Measurements from ENCODE around the gene WHRN. TPM values are rescaled to one million over a fixed set of nuclear protein-coding genes. Genes with fewer than 3 reads are reported as not detected.

Gene WHRN
- total RNA-seq, 2 experiments from 2014 or later, result 1.9 to 2.1 TPM

DNA sequence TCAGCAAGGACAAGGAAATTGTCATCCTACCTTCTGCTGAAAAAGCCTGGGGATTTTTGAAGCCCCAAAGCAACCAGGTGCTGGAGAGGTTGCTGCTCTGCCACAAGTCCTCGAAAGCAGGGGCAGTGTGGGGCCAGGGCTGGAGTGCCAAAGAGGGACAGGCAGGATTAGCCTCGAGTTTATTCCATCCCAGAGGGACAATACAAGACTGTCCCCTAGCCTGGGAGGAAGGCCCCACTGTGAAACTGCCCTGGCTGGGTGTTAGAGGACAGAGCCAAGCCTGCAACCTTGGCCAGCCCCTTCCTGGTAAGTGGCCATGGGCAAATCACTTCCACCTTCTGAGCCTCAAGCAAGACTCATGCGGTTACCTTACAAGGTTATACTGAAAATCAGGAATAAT lies 55.1 kb downstream of the WHRN start:
- peaks cover 4% of the 10 kb centered on the region for H3K36me3 Mint-ChIP-seq (ENCODE audit: low read depth)
- no peak overlapping the region for H3K4me3 Mint-ChIP-seq
- H3K27me3 Mint-ChIP-seq (ENCODE audit: low read depth), result no peaks in the 10 kb centered on the region
- no peak for DNase-seq
- H3K27ac Mint-ChIP-seq, result no peak overlapping the region
- H3K9me3 Mint-ChIP-seq, result no peaks in the 10 kb centered on the region
- peaks cover 23% of the 10 kb centered on the region for H3K4me1 Mint-ChIP-seq (ENCODE audit: low read depth)
- intact Hi-C loops (cut with micrococcal nuclease), result no loop called here
- CTCF ChIA-PET, result interaction anchor here (0.9 to 2.2 kb wide), 4 partner anchors 14 to 203 kb away, joined by 3 to 8 read pairs (median 6); no protein-coding TSS in a partner anchor

DNA sequence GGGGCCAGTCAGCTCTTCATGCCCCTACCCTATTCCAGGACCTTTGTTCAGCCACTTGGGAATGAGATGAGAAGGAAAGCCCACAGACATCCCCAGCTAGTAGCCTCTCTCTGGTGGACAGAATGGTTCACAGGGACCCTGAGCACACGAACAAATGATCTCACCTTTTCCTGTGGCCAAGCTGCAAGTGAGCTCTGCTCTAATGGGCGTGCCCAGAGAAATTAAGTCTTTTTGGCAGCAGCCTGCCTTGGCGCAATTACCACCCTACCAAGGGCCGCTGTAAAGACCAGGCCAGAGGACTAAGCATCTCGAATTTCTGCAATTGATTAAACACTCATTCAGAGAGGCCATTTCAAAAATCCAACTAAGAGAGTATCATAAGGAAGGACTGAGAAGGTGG lies 56.0 kb downstream of the WHRN start:
- no peaks in the 10 kb centered on the region for H3K27me3 Mint-ChIP-seq (ENCODE audit: low read depth)
- DNase-seq, result no peak
- peaks cover 23% of the 10 kb centered on the region for H3K4me1 Mint-ChIP-seq (ENCODE audit: low read depth)
- intact Hi-C loops (cut with micrococcal nuclease), result no loop called here
- no peak overlapping the region for H3K27ac Mint-ChIP-seq
- CTCF ChIA-PET, result interaction anchor here (1.1 kb wide), 1 partner anchor 204 kb away, joined by 3 read pairs; no protein-coding TSS in a partner anchor
- H3K9me3 Mint-ChIP-seq, result no peaks in the 10 kb centered on the region
- peaks cover 4% of the 10 kb centered on the region for H3K36me3 Mint-ChIP-seq (ENCODE audit: low read depth)
- H3K4me3 Mint-ChIP-seq, result no peak overlapping the region

DNA sequence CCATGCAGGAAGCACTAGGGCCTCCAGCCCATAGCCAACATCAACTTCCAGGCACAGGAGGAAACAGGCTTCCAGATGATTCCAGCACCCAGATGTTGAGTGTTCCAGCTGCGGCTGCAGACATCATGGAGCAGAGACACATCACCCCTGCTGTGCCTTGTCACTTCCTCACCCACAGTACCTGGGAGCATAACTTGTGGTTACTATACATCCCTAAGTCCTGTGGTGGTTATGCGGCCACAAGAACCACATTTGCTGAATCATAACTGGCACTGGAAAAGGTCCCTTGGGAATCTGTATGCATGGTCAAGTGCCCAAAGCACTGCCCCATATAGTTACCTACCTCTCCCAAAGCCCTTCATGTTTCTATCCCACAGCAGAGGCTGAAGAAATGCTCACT lies 56.6 kb downstream of the WHRN start:
- no peak overlapping the region for H3K4me3 Mint-ChIP-seq
- no peaks in the 10 kb centered on the region for H3K27me3 Mint-ChIP-seq (ENCODE audit: low read depth)
- no peak overlapping the region for H3K27ac Mint-ChIP-seq

DNA sequence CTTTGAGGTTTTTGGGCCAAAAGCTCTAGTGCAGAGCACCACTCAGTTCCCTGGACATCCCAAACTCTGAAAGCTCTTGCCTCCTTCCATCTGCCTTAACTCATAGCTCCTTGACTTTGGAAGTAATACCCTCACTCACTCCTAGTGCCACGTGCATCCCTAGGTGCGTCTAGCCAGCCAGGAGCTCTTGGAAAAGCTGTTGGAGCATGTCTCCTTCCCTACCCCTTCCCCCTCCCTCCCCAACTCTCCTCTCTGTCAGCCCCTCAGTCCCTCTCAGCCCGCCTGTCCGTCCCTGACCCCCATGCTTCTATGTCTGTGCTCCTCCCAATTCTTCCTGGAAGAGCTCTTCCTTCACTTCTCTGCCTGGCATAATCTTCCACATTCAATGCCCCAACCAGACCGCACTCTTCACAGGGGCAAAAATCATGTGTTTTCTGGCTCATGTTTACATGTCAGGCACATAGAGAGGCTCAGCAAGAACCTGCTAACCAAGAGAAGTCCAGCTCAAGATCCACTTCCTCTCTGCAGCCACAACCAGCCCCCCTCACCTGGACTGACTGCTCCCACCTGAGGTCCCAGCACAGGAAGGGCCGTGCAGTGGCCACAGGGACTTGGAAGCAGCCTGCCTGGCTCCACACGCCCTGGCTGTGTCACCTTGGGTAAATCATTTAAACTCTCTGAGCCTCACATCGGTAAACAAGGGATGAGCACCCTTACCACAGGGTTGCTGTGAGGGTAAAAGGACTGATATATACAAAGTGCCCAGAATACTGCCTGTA lies 58.4 kb downstream of the WHRN start:
- no peak overlapping the region for H3K4me3 Mint-ChIP-seq
- CTCF ChIA-PET, result interaction anchor here (0.6 kb wide), 1 partner anchor 481 kb away, joined by 6 read pairs; no protein-coding TSS in a partner anchor
- H3K4me1 Mint-ChIP-seq (ENCODE audit: low read depth), result peaks cover 11% of the 10 kb centered on the region
- H3K27ac Mint-ChIP-seq, result no peak overlapping the region
- H3K27me3 Mint-ChIP-seq (ENCODE audit: low read depth), result no peaks in the 10 kb centered on the region
- intact Hi-C loops (cut with micrococcal nuclease), result no loop called here
- no peak for DNase-seq
- H3K9me3 Mint-ChIP-seq, result no peaks in the 10 kb centered on the region
- no peaks in the 10 kb centered on the region for H3K36me3 Mint-ChIP-seq (ENCODE audit: low read depth)

More for the DNA sequence above, 56.6 kb downstream of the WHRN start:
- H3K36me3 Mint-ChIP-seq (ENCODE audit: low read depth), result peaks cover 4% of the 10 kb centered on the region
- H3K9me3 Mint-ChIP-seq, result no peaks in the 10 kb centered on the region
- intact Hi-C loops (cut with micrococcal nuclease), result no loop called here
- peaks cover 23% of the 10 kb centered on the region for H3K4me1 Mint-ChIP-seq (ENCODE audit: low read depth)
- CTCF ChIA-PET, result interaction anchor here (1.1 kb wide), 1 partner anchor 205 kb away, joined by 3 read pairs; no protein-coding TSS in a partner anchor
- no peak for DNase-seq

DNA sequence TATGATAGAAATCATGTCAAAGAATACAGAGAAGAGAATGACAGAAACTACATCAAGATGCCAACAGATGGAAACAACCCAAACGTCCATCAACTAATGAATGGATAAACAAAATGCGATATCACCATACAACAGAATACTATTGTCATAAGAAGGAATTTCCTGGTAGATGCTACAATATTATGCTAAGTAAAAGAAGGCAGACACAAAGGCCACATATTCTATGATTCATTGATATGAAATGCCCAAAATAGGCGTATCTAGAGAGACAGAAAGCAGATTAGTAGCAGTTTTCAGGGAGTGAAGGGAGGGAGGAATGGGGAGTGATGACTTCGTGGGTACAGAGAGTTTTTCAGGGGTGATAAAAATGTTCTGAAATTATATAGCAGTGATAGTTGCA lies 59.2 kb downstream of the WHRN start:
- peaks cover 3% of the 10 kb centered on the region for H3K4me1 Mint-ChIP-seq (ENCODE audit: low read depth)
- no peak overlapping the region for H3K4me3 Mint-ChIP-seq
- H3K27ac Mint-ChIP-seq, result no peak overlapping the region
- intact Hi-C loops (cut with micrococcal nuclease), result no loop called here
- no peaks in the 10 kb centered on the region for H3K27me3 Mint-ChIP-seq (ENCODE audit: low read depth)
- H3K9me3 Mint-ChIP-seq, result no peaks in the 10 kb centered on the region
- CTCF ChIA-PET, result interaction anchor here (0.6 kb wide), 1 partner anchor 481 kb away, joined by 6 read pairs; no protein-coding TSS in a partner anchor
- H3K36me3 Mint-ChIP-seq (ENCODE audit: low read depth), result no peaks in the 10 kb centered on the region
- DNase-seq, result no peak

DNA sequence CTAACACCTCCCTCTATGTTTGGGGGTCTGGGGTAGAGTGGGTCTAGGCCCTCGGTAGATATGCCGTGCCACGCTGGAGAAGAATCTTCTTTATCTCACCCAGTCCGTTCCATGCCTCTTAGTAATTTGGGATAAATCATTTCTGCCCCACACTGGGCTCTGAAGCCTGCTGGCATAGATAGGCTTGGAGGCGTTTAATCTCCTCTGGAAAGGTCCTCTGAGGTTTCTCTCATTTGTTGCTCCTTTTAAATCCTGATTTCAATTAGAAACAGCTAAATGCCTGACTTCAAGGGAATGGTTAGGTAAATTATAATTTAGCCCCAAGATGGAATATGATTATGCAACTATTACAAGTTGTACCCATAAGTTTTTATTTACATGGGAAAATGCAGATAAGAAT lies 59.7 kb downstream of the WHRN start:
- H3K36me3 Mint-ChIP-seq (ENCODE audit: low read depth), result no peaks in the 10 kb centered on the region

DNA sequence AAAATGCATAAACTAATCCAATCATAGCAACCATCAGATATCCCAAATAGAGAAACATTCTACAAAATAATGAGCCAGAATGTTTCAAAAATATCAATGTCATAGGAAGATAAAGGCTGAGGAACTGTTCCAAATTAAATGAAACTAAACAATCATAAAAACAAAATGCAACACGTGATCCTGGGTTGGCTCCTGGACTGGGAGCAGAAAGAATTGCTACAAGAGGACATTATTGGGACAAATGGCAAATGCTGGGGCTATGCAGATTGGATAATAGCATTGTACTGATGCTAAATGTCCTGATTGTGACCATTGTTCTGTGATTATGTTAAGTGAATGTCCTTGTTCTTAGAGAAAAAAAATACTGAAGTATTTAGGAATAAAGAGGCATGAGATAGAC lies 63.3 kb downstream of the WHRN start:
- CTCF ChIA-PET, result no interaction called here
- H3K4me3 Mint-ChIP-seq, result no peak overlapping the region
- H3K9me3 Mint-ChIP-seq, result no peaks in the 10 kb centered on the region

More for the DNA sequence above, 59.7 kb downstream of the WHRN start:
- H3K4me3 Mint-ChIP-seq, result no peak overlapping the region
- H3K9me3 Mint-ChIP-seq, result no peaks in the 10 kb centered on the region
- no peaks in the 10 kb centered on the region for H3K4me1 Mint-ChIP-seq (ENCODE audit: low read depth)
- CTCF ChIA-PET, result no interaction called here
- H3K27me3 Mint-ChIP-seq (ENCODE audit: low read depth), result no peaks in the 10 kb centered on the region
- no peak for DNase-seq
- intact Hi-C loops (cut with micrococcal nuclease), result no loop called here
- no peak overlapping the region for H3K27ac Mint-ChIP-seq

GRCh38 chr9:114437401-114437893 lies 67.8 kb downstream of the WHRN start:
- Mint-ChIP-seq H3K4me1 (ENCODE audit: low read depth) (peaks cover 2% of the 10 kb centered on the region), H3K27me3 (ENCODE audit: low read depth) (no peaks in the 10 kb centered on the region), H3K36me3 (ENCODE audit: low read depth) (no peaks in the 10 kb centered on the region), H3K9me3 (no peaks in the 10 kb centered on the region), H3K27ac (no peak overlapping the region), H3K4me3 (no peak overlapping the region)
- CTCF ChIA-PET, result interaction anchor here (0.6 to 1.0 kb wide), 2 partner anchors 48 to 49 kb away, joined by 3 to 4 read pairs; no protein-coding TSS in a partner anchor
- DNase-seq, result no peak
- intact Hi-C loops (cut with micrococcal nuclease), result loop anchor here (5.0 kb wide), 1 partner anchor 50 kb away; no protein-coding TSS in a partner anchor

More for the DNA sequence above, 63.3 kb downstream of the WHRN start:
- Mint-ChIP-seq H3K27me3 (ENCODE audit: low read depth) (no peaks in the 10 kb centered on the region), H3K27ac (no peak overlapping the region), H3K36me3 (ENCODE audit: low read depth) (no peaks in the 10 kb centered on the region), H3K4me1 (ENCODE audit: low read depth) (no peaks in the 10 kb centered on the region)
- intact Hi-C loops (cut with micrococcal nuclease), result no loop called here
- no peak for DNase-seq

DNA sequence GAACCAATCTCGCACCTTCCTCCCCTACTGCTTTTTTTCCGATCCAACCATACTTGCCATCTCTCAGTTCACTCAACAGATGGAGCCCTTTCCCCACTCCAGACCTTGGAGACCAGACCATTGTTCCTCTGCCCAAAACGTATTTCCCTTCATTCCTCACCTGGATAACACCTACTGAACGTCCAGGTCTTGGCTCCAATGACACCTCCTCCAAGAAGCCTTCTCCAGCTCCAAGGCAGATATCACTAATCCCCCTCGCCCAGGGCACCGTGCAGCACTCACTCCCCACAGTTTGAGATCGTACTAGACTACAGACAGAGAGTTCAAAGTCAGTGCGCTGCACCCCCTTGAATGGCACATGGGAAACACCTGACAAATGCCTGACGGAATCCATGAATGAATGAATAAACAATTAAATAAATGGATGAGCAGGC lies 70.4 kb downstream of the WHRN start:
- Mint-ChIP-seq H3K27ac (no peak overlapping the region), H3K27me3 (ENCODE audit: low read depth) (no peaks in the 10 kb centered on the region), H3K36me3 (ENCODE audit: low read depth) (no peaks in the 10 kb centered on the region), H3K4me1 (ENCODE audit: low read depth) (peaks cover 2% of the 10 kb centered on the region), H3K9me3 (no peaks in the 10 kb centered on the region), H3K4me3 (no peak overlapping the region)
- intact Hi-C loops (cut with micrococcal nuclease), result loop anchor here (1.0 to 5.0 kb wide), 3 partner anchors 52 to 218 kb away; no protein-coding TSS in a partner anchor
- DNase-seq, result peak; percentile 37
- CTCF ChIA-PET, result interaction anchor here (0.6 to 3.2 kb wide), 9 partner anchors 16 to 218 kb away, joined by 3 to 37 read pairs (median 6); no protein-coding TSS in a partner anchor

- intact Hi-C loops (cut with micrococcal nuclease), result loop anchor here (1.0 kb wide), 2 partner anchors 74 to 220 kb away; no protein-coding TSS in a partner anchor
- no peaks in the 10 kb centered on the region for H3K36me3 Mint-ChIP-seq (ENCODE audit: low read depth)
- H3K27me3 Mint-ChIP-seq (ENCODE audit: low read depth), result no peaks in the 10 kb centered on the region
- no peak overlapping the region for H3K4me3 Mint-ChIP-seq
- H3K9me3 Mint-ChIP-seq, result no peaks in the 10 kb centered on the region
- peak; percentile 16 for DNase-seq
- peaks cover 2% of the 10 kb centered on the region for H3K4me1 Mint-ChIP-seq (ENCODE audit: low read depth)
- CTCF ChIA-PET, result interaction anchor here (0.6 to 3.2 kb wide), 6 partner anchors 18 to 220 kb away, joined by 3 to 37 read pairs (median 4); partner anchors contain the start of gene WHRN
- no peak overlapping the region for H3K27ac Mint-ChIP-seq
Measured at GRCh38 chr9:114433720-114434255, 71.5 kb downstream of the WHRN start.

DNA sequence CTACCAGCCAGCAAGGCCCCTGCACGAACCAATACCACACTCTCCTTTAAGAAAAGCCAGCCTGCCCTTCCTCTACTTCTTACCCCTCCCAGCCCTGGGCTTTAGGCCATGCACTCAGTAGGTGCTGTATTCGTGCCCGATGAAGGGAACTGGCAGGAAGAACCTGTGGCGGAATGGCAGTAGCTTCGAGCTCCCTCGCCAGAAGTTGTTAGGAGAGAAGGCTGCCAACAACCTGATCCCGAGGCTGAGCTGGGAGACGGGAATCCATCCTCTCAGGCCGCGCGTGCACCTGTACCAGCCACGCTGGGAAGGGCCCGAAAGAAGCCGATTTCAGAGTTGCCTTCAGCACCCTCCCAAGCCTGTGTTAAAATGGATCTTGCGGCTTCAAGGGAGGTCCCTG lies 72.2 kb downstream of the WHRN start:
- Mint-ChIP-seq H3K4me1 (ENCODE audit: low read depth) (peaks cover 2% of the 10 kb centered on the region), H3K27ac (no peak overlapping the region), H3K27me3 (ENCODE audit: low read depth) (no peaks in the 10 kb centered on the region), H3K9me3 (no peaks in the 10 kb centered on the region), H3K4me3 (no peak overlapping the region), H3K36me3 (ENCODE audit: low read depth) (no peaks in the 10 kb centered on the region)
- intact Hi-C loops (cut with micrococcal nuclease), result no loop called here
- no peak for DNase-seq
- CTCF ChIA-PET, result interaction anchor here (0.8 to 3.2 kb wide), 5 partner anchors 18 to 220 kb away, joined by 3 to 37 read pairs (median 3); partner anchors contain the start of gene WHRN

DNA sequence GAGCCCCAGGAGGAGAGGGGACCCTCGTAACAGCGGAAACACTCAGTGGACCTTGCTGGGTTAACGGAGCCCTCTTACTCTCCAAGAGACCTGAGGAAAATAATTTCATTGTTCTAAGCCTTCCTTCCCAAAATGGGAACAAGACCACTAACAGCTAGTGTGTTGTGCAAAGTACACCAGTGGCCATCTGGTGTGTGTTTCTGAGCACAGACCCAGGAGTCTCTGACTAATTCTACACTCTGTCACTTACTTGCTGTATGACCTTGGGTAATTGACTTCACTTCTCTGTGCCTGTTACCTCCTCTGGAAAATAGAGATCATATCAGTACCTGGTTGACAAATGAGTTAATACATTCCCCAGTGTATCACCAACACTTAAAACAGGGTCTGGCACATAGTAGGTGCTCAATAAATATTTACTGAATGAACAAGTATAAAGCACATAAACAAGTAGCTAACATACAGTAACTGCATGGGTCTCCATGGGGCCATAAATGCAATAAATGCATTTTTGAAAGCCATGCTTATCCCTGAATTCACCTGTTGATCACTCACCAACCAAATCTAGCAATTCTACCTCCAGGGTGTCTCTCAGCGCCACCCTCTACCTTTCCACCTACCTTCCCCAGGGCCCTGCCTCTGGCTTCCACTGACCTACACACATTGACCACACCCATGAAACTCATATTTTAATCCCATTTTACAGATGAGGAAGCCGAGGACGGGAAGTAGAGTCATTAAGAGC lies 72.8 kb downstream of the WHRN start:
- H3K9me3 Mint-ChIP-seq, result no peaks in the 10 kb centered on the region
- CTCF ChIA-PET, result interaction anchor here (0.8 to 1.2 kb wide), 3 partner anchors 19 to 27 kb away, joined by 3 read pairs; no protein-coding TSS in a partner anchor
- DNase-seq, result no peak
- intact Hi-C loops (cut with micrococcal nuclease), result no loop called here
- H3K4me3 Mint-ChIP-seq, result no peak overlapping the region
- no peak overlapping the region for H3K27ac Mint-ChIP-seq
- no peaks in the 10 kb centered on the region for H3K36me3 Mint-ChIP-seq (ENCODE audit: low read depth)
- H3K4me1 Mint-ChIP-seq (ENCODE audit: low read depth), result peaks cover 2% of the 10 kb centered on the region
- H3K27me3 Mint-ChIP-seq (ENCODE audit: low read depth), result no peaks in the 10 kb centered on the region

Measured in activated naive CD4-positive, alpha-beta T cell treated with anti-CD3 and anti-CD28 coated beads for 36 hours (primary cell).